DOHH2 (cell line): ENCODE data around the gene IRS1.

Experiments
- CTCF ChIP-seq: fragments of 200-600 bp; sonication (generic); IDR thresholded peaks from one replicate; pipeline ENCODE4 v1.5.1; 2014; ENCODE audit warnings: antibody characterized with exemption, mild to moderate bottlenecking, low read depth, low read length; ENCODE audit not compliant: poor library complexity, severe bottlenecking
- EZH2phosphoT487 ChIP-seq: fragments of 200-600 bp; sonication (generic); IDR thresholded peaks from 2 replicates; pipeline ENCODE4 v1.6.1; 2017; ENCODE audit warnings: borderline replicate concordance, mild to moderate bottlenecking, antibody characterized with exemption, low read length, moderate library complexity, mixed read lengths

GRCh38 chr2:226782092-226782713 lies 17.4 kb downstream of the IRS1 start:
- no peak for TF ChIP-seq CTCF
- TF ChIP-seq EZH2phosphoT487 = no peak
